ENCODE measurements around the gene NOA1.

The NOA1 gene

DNA sequence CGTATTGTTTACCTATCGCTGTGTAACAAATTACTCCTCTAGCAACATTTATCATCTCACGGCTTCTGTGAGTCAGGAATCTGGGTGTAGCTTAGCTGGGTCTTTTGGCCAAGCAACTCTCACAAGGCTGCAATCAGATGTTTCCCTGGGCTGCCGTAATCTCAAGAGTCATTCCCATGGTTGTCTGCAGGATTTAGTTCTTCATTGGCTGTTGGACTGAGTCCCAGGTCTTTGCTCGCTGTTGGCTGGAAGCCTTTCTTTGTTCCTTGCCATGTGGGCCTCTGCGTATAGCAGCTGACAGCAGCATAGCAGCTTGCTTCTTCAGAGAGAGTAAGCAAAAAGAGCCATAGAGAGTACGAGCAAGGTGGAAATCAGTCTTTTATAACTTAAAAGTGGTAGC lies 18.1 kb upstream of the NOA1 start:
- TF ChIP-seq, protein P1, sequence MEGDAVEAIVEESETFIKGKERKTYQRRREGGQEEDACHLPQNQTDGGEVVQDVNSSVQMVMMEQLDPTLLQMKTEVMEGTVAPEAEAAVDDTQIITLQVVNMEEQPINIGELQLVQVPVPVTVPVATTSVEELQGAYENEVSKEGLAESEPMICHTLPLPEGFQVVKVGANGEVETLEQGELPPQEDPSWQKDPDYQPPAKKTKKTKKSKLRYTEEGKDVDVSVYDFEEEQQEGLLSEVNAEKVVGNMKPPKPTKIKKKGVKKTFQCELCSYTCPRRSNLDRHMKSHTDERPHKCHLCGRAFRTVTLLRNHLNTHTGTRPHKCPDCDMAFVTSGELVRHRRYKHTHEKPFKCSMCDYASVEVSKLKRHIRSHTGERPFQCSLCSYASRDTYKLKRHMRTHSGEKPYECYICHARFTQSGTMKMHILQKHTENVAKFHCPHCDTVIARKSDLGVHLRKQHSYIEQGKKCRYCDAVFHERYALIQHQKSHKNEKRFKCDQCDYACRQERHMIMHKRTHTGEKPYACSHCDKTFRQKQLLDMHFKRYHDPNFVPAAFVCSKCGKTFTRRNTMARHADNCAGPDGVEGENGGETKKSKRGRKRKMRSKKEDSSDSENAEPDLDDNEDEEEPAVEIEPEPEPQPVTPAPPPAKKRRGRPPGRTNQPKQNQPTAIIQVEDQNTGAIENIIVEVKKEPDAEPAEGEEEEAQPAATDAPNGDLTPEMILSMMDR (conservative IDR thresholded peaks at IDR 0.05; ENCODE audit: low read length) = no peak
- DNase-seq (ENCODE audit: low read depth) = peak; percentile 94
- H3K4me3 ChIP-seq (ENCODE audit: low read length) = no peak overlapping the region

DNA sequence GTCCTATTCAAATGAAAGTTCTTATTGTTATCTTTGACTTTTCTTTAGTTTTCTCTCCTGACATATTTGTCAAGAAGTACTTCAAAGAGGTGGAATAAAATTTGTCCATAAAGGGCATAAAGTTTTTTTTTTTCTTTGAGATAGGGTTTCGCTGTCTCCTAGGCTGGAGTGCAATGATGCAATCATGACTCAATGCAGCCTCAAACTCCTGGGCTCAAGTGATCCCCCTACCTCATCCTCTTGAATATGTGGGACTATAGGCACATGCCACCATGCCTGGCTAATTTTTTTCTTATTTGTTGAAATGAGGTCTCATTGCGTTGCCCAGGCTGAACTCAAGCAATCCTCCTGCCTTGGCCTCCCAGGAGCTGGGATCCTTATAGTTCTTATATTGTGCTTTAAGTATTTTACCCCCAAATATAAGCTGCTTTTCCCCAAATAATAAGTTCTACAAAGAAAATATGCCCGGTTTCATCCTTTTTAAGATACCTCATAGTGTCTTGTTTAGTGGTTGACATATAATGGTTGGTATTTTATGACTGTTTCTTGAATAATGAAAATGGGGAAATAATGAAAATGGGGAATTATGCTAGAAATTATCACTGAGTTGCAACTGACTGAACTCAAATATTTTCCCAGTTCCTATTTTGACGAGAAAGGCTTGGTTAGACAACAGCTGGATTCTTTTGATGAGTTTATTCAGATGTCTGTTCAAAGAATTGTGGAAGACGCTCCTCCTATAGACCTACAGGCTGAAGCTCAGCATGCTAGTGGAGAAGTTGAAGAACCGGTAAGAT lies 12.9 kb upstream of the NOA1 start:
- peak; percentile 14 for DNase-seq (ENCODE audit: low read depth)
- TF ChIP-seq, protein P1 (conservative IDR thresholded peaks at IDR 0.05; ENCODE audit: low read length) = no peak

DNA sequence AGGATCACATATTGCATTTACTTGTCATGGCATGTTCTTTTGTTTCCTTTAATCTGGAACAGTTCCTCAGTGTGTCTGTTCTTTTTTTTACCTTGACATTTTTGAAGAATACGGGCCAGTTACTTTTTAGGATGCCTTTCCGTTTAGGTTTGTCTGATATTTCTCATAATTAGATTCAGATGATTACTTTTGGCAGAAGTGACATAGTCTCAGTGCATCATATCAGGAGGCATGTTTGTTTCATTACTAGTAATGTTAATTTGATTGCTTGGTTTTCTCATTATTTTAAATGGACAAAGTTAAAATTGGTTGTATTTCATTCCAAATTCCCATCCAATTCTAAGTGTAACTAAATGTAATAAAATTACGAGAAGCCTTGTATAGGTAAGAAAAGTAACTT lies 9.5 kb upstream of the NOA1 start:
- no peak overlapping the region for H3K4me3 ChIP-seq (ENCODE audit: low read length)
- TF ChIP-seq, protein P1 (conservative IDR thresholded peaks at IDR 0.05; ENCODE audit: low read length) = no peak
- DNase-seq (ENCODE audit: low read depth) = no peak

More for the DNA sequence above, 12.9 kb upstream of the NOA1 start:
- H3K4me3 ChIP-seq (ENCODE audit: low read length) = no peak overlapping the region

DNA sequence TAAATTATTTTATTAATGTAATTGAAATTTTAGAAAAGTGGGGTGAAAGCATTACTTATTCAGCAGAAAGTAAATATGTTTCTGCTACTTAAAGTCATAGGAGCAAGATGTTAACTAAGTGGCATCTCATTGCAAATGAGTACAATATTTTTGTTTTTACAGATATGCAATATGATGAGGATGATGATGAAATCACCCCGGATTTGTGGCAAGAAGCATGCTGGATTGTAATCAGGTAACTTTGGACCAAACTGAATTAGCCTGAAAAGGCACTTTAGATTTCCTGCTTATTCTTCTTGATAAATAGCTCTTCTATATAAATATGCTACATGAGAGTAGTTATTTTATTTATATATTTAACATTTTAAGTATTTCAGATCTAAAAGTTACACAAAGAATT lies 8.8 kb upstream of the NOA1 start:
- H3K4me3 ChIP-seq (ENCODE audit: low read length) = no peak overlapping the region
- no peak for DNase-seq (ENCODE audit: low read depth)
- TF ChIP-seq, protein P1 (conservative IDR thresholded peaks at IDR 0.05; ENCODE audit: low read length) = no peak

DNA sequence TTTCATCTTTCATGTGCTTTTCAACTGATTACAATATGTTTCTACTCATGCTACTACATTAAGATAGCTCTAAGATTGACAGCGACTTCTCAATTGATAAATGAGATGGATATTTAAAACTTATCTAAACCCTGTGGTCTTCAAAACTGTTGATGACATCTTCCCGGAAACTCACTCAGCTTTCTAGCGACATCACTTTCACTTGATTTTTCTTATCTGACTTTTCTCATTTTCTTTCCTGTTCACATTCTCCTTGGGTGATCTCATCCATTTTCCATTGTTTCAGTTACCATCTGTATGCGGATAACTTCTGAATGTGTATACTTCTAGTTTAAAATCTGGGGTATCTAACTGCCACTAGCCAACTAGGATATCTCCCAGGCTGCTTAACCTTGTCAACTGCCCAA lies 4.4 kb upstream of the NOA1 start:
- no peak overlapping the region for H3K4me3 ChIP-seq (ENCODE audit: low read length)
- TF ChIP-seq, protein P1 (conservative IDR thresholded peaks at IDR 0.05; ENCODE audit: low read length) = no peak
- no peak for DNase-seq (ENCODE audit: low read depth)

DNA sequence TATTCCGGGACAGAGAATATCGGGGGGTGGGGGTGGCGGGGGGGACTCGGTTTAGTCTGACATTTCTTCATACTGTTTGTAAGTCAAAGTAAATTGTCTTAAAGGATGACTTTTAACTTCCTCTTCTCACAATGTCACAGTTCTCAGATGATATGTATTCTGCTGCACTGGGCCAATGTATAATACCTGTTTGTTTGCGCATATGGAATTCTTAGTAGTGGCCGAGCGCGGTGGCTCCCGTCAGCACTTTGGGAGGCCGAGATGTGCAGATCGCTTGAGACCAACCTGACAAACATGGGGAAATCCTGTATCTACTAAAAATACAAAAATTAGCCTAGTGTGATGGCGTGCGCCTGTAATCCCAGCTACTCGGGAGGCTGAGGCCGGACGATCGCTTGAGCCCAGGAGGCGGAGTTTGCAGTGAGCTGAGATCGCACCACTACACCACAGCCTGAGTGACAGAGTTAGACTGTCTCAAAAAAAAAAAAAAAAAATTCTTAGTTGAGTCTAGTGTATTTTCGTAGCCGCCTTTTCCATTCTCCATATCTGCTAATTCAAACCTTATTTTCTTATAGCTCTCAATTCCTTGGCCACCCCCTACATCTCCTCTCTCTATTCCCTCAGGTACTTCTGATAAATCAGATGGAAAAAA lies 2.1 kb upstream of the NOA1 start:
- TF ChIP-seq, protein P1 (conservative IDR thresholded peaks at IDR 0.05; ENCODE audit: low read length) = no peak
- H3K4me3 ChIP-seq (ENCODE audit: low read length) = peak overlapping the region; percentile 99
- peak; percentile 31 for DNase-seq (ENCODE audit: low read depth)

Measured in AG10803 (cell line).